GM18505 (cell line): ENCODE measurements around the gene JADE2.

Experiments
- ATAC-seq: cut with Tn5 transposase; IDR thresholded peaks from one replicate; pipeline ENCODE4 v1.9.1; 2021; ENCODE audit not compliant: unreplicated experiment
- POLR2A ChIP-seq: IDR thresholded peaks from 4 replicates; pipeline ENCODE4 v1.6.1; 2011; ENCODE audit warnings: borderline replicate concordance; ENCODE audit not compliant: insufficient read depth, insufficient read length; ENCODE audit errors: extremely low read depth

Gene JADE2

GRCh38 chr5:134503088-134503936, 22.2 kb upstream of the JADE2 start:
- no peak for ATAC-seq

GRCh38 chr5:134503937-134504437, 21.5 kb upstream of the JADE2 start:
- no peak for TF ChIP-seq POLR2A
- ATAC-seq: no peak

More at GRCh38 chr5:134503088-134503936, 22.2 kb upstream of the JADE2 start:
- no peak for TF ChIP-seq POLR2A

GRCh38 chr5:134504629-134505300, 20.7 kb upstream of the JADE2 start:
- TF ChIP-seq POLR2A: no peak
- ATAC-seq: no peak

GRCh38 chr5:134506054-134507039, 19.1 kb upstream of the JADE2 start:
- no peak for TF ChIP-seq POLR2A
- ATAC-seq: no peak

GRCh38 chr5:134507452-134507851, 18.0 kb upstream of the JADE2 start:
- ATAC-seq: no peak
- TF ChIP-seq POLR2A: no peak

GRCh38 chr5:134508521-134509195, 16.8 kb upstream of the JADE2 start:
- TF ChIP-seq POLR2A: no peak
- no peak for ATAC-seq

- no peak for ATAC-seq
- TF ChIP-seq POLR2A: no peak
These were observed 16.0 kb upstream of the JADE2 start for GRCh38 chr5:134509308-134510040.

- no peak for TF ChIP-seq POLR2A
- no peak for ATAC-seq
These were observed 14.3 kb upstream of the JADE2 start for GRCh38 chr5:134510970-134511795.

GRCh38 chr5:134511796-134512660, 13.4 kb upstream of the JADE2 start:
- no peak for ATAC-seq
- no peak for TF ChIP-seq POLR2A

GRCh38 chr5:134512661-134512999, 12.8 kb upstream of the JADE2 start:
- no peak for ATAC-seq
- TF ChIP-seq POLR2A: no peak
